NK-92 (cell line): ENCODE measurements around the gene IRF2BP1.
"Not testable (repeated sequence)": the region's sequence is repeated elsewhere in the genome, so short reads cannot be mapped to it uniquely, and the experiment has no call there.

Source experiments
- DNase-seq: peaks from one replicate; lab custom pipeline; 2025; ENCODE audit not compliant: unreplicated experiment; lab: John Stamatoyannopoulos, UW

IRF2BP1 gene

DNA sequence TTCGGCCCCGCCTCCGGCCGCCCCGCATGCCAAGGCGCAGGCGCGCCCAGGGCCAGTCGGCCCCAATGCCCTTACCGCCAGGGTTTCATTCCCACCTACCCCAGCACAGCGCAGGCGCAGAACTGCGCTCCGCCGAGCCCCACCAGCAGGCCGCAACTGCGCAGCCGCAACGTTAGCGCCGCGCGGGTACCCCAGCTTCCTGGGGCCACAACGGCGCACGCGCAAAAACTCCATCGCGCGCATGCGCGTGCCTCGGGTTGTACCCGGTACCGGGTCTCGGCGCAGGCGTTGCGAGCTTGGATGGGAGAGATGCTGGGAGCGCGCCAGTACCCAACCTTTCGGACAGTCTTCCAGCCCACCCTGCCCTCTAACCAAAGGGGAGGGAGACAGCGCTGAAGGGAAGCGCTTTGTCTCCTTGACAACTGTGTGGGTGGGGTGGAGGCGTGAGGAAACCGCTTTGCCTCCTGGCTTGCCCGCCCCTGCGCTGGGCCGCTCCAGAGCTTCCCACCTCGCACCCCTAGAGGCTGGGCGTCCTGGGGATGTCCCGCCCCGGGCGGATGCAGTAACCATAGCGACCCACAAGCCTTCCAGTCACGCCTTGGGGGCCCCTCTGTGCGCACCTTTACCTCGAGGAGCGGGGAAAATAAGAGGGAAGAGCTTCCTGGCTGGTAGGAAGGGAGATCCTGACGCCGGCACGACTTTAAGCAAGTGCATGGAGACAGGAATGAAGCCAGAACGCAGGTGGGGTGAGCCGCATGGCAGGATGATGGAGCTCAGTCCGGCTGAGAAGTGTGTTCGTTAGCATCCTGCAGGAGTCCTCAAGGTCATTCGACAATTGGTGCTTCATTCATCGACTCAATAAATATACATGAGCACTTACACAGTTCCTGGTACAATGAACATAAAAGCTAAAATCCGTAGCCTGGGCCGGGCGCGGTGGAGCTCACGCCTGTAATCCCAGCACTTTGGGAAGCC lies 17.0 kb upstream of the IRF2BP1 start:
- DNase-seq = peak; percentile 94

DNA sequence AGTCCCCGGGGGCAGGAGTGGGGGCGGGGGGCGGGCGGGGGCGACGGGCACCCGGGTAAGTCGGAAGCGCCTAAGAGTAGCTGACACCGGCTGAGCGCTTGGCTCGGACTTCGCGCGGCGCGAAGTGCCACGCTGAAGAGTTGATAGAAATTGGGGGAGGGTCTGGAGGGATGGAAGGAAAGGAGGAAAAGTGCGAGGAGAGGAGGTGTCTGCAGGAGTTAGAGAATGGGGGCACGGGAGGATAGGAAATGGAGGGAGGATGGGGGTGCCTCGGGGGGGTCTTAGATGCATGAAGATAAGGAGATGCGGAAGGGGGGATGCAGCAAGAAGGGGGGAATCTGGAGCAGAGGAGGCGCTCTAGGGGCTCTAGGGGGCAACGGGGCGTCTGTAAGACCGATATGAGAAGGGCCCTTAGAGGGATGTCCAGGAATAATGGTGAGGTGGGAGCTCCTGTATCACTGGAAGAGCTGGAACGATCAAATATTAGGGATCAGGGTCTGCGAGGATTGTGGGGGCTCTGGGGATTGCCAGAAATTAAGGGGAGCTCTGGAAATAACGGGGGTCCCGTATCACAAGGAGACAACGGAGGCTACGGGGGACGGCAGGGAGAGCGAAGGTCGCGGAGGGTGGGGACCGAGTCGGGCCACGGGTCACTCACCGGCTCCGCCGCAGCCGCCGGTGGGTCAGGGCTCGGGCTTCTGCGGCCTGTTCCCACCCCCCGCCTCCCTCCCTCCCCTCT lies 16.1 kb upstream of the IRF2BP1 start, which contains the start of gene MYPOP:
Gene MYPOP, minus strand, starts transcription at position 702 of the 739 bp plus-strand sequence. CDS start 840 bp downstream, outside the sequence.
- DNase-seq = no peak

DNA sequence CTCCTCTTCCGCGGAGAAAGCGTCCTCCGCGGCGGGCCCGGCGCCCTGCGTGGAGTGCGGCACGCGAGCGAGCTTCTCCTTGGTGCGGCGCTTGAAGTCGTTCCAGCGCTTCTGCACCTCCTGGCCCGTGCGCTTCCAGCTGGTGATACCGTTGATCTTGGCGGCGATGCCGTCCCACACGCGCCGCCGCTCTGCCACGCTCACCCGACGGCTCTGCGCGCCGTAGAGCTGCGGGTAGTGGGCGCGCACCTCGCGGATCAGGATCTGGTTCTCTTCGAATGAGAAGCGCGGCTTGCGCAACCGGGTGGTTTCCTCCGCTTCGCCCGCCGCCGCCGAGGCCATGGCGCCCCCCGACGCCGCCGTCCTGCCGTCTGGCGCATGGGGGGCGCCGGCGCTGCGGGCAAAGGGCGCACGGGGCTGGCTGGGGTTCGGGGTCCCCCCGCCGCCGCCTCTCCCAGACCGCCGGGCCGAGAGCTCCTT lies 15.5 kb upstream of the IRF2BP1 start:
- DNase-seq = no peak

DNA sequence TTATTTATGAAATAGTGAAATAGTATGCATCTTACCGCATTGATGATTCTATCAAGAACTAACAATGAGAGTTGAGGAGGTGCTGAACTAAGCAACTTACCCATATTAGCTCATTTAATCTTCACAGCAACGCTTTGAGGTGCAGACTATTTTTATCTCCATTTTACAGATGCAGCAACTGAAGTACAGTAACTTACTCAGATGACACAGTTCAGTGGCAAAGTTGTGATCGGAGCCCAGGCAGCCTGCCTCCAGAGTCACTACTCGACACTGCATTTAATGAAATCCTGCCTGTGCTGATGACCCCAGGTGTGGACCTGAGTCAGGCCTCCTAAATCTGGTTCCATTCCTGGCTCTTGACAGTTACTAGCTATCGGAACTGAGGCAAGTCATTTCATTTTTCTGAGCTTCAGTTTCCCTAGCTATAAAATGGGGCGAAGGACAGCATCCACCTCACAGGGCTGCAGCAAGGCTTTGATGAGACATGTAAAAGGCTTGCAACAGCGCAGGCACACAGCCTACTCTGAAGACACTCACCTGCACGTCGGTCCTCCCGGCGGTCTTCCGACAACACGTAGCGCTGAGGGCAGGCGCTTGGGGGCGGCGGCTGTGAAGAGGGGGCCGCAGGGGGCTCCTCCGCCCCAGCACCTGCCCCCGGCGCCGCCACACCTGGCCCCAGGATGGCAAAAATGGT lies 14.9 kb upstream of the IRF2BP1 start:
- DNase-seq = no peak

DNA sequence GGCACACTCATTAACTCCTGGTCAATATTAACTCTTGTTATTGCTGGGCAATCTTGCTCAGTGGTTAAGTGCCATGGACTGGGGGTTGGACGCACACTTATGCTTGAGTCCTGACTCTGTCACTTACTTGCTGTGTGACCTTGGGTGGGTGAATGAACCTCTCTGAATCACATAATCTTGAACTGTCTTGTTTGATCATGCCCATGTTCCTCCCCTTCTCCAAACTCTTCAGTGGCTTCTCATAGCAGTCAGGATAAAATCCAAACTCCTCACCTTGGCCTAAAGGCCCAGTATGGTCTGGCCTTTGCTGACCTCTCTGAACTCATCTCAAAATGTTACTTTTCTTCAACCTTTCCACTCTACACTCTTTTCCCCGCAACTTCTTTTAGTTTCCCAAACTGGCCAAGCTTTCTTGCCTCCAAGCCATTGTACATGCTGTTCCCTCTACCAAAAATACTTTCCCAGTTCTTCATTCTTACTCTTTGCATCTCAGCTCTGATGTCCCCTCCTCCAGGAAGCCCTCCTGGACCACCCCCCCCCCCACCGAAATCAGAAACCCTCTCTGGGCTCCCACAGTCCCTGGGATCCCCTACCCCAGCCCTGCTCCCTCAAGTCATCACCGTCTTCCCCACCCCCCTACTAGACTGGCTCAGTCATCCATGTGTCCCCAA lies 14.1 kb upstream of the IRF2BP1 start:
- DNase-seq = no peak

DNA sequence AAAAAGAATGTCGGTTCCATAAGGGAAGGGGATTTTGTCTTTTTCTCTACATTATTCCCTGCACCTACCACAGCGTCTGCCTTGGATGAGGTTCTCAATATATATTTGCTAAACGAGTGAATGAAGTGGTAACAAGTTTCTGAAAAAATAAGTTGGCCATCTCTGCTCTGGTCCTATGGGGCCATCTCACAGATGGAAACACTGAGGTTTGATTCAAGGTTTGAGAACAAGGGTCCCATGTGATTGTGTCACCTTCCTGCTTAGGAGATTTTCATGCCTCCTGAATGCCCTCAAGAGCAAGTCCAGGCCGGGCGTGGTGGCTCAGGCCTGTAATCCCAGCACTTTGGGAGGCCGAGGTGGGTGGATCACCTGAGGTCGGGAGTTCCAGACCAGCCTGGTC lies 13.3 kb upstream of the IRF2BP1 start:
- no peak for DNase-seq

DNA sequence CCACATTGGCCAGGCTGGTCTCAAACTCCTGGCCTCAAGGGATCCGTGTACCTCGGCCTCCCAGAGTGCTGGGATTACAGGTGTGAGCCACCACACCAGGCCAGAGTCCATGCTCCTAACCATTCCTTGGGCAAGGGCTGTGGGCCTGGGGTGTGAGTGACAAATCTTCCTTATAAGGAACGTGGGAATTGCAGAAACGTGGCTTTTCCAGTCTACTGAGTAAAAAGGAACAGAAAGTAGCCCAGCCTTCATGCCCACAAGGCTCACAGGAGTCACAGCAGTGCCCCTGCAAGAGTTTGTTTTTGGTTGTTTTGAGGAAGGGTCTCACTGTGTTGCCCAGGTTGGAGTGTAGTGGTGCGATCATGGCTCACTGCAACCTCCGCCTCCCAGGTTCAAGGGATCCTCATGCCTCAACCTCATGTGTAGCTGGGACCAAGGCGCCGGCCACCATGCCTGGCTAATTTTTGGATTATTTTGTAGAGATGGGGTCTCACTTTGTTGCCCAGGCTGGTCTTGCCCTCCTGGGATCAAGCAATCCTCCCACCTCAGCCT lies 11.4 kb upstream of the IRF2BP1 start:
- DNase-seq = no peak

DNA sequence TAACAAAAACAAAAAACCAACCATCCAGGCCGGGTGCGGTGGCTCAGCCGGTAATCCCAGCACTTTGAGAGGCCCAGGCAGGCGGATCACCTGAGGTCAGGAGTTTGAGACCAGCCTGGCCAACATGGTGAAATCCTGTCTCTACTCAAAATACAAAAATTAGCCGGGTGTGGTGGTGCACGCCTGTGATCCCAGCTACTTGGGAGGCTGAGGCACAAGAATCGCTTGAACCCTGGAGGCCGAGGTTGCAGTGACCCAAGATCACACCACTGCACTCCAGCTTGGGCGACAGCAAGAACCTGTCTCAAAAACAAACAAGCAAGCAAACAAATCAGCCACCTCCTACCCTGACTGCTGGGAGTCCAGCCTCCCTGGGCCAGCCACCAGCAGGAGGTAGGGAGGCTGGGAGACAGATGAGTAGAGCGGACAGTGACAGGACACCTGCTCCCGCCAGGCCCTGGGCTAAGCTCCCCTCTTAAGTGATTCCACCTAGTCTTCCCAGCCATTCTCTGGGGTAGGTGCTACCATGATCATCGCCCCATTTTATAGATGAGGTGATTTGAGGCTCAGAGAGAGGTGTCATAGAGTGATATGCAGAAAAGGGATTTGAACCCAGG lies 10.2 kb upstream of the IRF2BP1 start:
- DNase-seq = not testable (repeated sequence)

DNA sequence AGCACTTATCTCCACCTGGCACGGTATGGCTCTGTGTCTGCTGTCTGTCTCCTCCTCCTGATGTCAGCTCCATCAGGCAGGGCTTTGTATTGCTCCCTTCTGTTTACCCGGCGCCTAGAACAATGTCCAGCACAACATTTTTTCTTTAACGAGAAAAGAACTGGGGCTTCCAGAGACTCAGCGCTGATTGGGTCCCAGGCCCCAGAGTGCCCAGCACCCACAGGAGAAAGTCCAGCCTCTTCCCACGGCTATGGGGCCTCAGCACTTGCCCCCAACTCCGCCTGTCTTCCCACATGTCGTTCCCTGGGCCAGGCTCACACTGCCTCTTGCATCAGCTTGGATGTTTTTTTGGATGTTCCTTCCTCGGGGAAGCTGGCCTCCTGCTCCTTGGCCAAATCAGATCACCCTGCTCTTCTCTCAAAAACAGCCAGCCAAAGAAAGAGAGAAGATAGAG lies 9.6 kb upstream of the IRF2BP1 start:
- DNase-seq = no peak

DNA sequence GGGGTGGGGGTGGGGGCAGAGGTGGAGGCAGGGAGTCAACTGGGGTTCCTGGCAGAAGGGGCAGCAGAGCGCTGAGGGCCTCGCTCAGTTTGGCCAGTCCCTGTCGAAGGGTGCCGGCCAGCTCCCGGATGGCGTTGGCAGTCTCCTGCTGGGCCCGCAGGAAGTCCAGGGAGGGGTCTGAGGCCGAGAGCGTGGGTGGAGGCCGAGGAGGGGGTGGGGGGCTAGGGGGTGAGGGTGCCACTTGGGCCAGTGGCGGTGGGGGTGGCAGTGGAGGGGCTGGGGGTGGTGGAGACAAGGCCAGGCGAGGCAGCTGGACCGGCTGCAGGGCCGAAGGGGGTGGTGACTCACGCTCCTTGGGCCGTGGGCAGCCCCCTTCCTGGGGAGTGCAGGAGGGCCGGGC lies 4.9 kb upstream of the IRF2BP1 start:
- DNase-seq = no peak

DNA sequence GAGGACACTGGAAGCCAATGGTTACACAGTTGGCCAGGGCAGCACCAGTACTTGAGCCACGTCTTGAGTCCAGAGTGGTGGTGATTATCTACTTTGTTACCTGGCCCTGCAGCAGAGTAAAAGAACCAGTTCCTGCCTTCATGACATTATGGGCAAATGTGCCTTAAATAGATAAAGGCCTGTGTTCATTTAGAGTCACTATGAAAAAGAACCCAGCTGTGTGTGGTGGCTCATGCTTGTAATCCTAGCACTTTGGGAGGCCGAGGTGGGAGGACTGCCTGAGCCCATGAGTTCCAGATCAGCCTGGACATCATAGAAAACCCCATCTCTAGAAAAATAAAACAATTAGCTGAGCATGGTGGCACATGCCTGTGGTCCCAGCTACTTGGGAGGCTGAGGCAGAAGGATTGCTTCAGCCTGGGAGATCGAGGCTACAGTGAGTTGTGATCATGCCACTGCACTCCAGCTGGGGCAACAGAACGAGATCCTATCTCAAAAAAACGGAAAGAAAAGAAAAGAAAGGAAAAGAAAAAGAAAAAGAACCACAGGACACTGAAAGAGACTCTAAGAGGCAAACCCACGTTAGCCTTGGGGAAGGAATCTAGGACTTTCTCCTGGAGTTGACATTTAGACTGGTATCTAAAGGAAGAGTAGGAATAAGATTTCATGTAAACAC lies 3.4 kb upstream of the IRF2BP1 start:
- no peak for DNase-seq

DNA sequence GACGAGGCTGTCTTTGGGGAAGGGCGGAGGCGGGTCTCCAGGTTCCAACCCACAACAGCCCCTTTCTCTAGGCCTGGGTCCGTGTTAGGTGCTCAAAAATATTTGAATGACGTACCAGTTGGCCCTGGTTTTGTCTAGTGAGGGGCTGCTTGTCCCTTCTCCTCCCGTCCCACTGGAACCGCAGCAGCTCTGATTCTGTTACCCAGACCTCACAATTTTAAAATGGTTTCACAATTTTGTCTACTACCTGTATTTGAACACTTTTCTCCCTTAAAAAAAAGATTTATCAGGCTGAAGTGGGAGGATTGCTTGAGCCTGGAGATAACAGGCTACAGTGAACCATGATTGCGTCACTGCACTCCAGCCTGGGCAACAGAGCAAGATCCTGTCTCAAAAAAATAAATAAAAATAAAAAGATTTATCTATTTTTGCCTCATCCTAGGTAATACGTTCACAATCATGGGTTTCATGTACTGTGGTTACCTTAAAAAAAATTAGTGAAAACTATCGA lies 1.3 kb upstream of the IRF2BP1 start:
- DNase-seq = no peak

DNA sequence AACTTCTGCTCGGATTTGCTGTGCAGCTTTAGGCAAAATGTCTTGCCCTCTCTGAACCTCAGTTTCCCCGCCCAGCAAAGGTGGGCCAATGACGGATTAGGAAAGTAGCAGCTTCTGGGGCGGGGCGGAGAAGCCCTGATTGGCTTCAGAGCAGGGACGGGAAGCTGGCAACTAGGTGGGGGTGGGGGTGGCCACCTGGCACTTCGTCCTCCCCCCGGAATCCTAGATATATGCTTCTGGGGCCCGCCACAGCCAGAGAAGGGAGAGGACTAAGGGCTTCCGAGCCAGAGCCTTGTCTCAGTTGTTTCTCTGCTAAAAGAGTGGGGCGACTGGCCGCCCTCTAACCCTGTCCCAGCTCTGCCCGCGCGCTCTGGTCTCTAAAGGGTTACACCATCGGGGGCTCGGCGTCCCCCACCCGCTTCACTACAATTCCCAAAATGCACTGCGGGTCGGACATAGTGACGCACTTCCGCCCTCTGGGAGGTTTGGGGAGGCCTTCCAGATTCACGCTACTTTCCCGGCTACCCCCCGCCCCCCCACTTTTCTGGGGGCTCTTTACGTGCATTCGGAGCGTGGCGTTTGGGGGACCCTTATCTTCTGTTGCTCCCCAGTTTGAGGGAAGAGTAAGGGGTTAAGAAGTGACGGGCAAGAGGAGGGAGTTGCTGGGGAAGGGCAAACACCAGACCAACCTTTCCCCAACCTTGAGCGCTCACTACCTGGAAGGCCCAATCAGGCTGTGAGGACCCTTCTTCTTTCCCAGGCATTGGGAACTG lies 672 bp upstream of the IRF2BP1 start:
- peak; percentile 38 for DNase-seq

DNA sequence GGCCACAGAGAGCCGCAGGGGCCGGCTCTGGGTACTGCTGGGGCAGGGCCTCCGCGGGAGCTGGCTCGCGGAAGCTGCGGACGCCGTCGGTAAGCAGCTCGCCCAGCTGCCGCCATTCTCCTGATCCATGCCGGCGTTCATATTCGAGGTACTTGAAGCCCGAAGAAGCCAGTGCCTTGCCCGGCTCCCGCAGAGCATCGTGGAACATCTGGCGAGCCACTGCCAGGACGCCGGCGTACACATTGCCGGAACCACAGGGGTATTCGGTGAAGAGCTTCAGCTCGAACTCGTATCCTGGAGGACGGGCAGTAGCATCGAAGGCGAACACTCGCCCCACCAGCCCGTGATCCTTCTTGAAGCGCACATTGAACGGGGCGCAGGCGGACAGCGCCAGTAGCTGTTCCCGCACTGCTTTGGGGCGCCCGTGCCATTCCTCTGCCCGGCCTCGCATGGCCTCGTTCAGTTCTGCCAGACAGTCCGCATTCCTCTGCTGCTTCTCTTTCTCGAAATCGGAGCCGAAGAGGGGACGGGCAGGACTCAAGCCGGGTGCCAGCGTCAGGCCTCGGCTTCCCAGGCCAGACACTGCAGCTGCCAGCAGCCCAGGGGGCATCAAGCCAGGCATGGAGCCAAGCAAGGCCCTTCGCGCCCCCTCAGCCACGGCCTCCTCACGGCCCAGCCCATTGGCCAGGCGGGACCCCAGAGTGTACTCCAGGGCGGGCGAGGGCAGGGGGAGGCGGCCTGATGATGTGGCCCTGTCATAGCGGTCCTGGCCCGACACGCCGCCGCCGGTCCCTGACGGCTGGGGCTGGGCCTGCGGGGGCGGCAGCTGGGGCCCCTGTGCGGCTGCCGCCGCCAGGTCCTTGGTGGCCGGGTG lies 1.0 kb downstream of the IRF2BP1 start:
- no peak for DNase-seq

DNA sequence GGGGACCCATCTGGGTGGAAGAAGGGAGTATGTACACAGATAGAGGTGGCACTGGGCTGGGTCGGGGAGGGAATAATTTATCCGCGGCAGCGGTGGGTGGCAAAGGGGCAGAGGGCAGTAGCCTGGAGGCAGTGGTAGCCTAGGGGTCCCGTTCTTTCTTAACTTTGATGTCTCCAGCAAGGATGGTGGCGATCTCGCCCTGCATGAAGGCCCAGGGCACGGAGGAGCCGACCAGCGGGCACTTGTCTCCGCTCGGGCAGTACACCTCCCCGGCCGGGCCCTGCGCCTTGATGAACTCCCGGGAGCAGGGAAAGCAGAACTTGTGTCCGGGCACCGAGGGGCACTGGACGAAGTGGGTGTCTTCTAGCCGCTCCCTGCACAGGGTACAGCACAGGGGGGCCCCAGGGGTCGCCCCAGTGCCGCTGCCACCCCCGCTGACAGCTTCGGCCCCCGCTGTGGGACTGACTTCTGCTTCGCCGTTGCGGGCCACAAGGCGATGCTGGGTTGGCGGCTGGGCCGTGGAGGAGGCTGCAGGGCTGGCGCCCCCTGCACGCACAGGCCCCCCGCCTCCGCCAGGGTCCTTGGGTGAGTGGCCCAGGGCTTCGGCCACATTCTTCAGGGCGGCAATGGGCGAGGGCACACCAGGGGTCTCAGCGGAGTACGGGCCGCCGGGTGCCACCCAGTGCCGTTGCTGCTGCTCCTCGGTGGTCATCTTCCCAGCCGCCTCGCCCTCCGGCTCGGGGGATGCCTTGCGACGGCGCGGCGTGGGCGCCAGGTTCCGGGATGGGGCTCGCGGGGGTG lies 1.9 kb downstream of the IRF2BP1 start:
- no peak for DNase-seq

DNA sequence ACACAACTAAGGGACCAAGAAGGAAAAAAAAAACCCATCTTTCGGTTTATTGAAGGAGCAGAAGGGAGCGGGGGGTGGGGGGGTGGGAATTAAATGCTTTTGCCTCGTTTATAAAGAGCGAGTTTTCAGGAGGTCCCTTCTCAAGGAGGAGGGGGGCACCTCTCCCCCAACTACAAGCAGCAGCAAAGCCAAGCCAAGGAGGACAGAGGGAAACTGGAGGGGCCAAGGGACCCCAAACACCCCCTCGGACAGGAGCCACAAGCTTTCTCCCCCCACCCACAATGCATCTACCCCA lies 2.4 kb downstream of the IRF2BP1 start:
- DNase-seq = no peak
